SU-DHL-6 (cell line): ENCODE results near the gene CA5A.

Experiments used
- H2AFZ ChIP-seq: fragments of 200-600 bp; sonication (generic); 2 replicates; pipeline ENCODE4 v1.6.1; 2014; ENCODE audit warnings: low read depth, mild to moderate bottlenecking, moderate library complexity, mixed read lengths, antibody characterized with exemption, low read length; ENCODE audit not compliant: severe bottlenecking
- H3F3A ChIP-seq: fragments of 200-600 bp; shearing (Covaris generic); 2 replicates; pipeline ENCODE4 v1.6.0; 2016; ENCODE audit warnings: antibody characterized with exemption, mild to moderate bottlenecking; ENCODE audit not compliant: insufficient read depth
- H3K27ac ChIP-seq: fragments of 200-600 bp; sonication (generic); 2 replicates; pipeline ENCODE4 v1.5.1; 2016; ENCODE audit warnings: low read depth, mild to moderate bottlenecking, low read length, moderate library complexity, mixed read lengths
- H3K27me3 ChIP-seq: fragments of 200-600 bp; sonication (generic), shearing (Covaris generic); 2 replicates; pipeline ENCODE4 v1.6.0; 2014; ENCODE audit warnings: mild to moderate bottlenecking, low read length
- H3K36me3 ChIP-seq: fragments of 200-600 bp; sonication (generic); 2 replicates; pipeline ENCODE4 v1.6.1; 2014; ENCODE audit warnings: mild to moderate bottlenecking, low read length, mixed read lengths
- H3K4me2 ChIP-seq: fragments of 300-600, 200-600 bp; shearing (Covaris generic), sonication (generic); 2 replicates; pipeline ENCODE4 v1.6.0; 2014; ENCODE audit warnings: low read length, low read depth, mild to moderate bottlenecking; ENCODE audit not compliant: poor library complexity, severe bottlenecking
- H3K4me3 ChIP-seq: fragments of 200-600 bp; sonication (generic); 2 replicates; pipeline ENCODE4 v1.5.1; 2014; ENCODE audit warnings: antibody characterized with exemption, low read length, mild to moderate bottlenecking, mixed read lengths; ENCODE audit not compliant: insufficient read depth, poor library complexity, severe bottlenecking
- H3K79me2 ChIP-seq: fragments of 200-600 bp; sonication (generic); 2 replicates; pipeline ENCODE4 v1.6.1; 2014; ENCODE audit warnings: mild to moderate bottlenecking, low read length, moderate library complexity; ENCODE audit not compliant: insufficient read depth
- H3K9ac ChIP-seq: fragments of 200-600 bp; sonication (generic); 2 replicates; pipeline ENCODE4 v1.7.0; 2014; ENCODE audit warnings: mild to moderate bottlenecking, low read length
- H3K9me2 ChIP-seq: fragments of 200-600 bp; sonication (generic); replicated peaks from 2 replicates; pipeline ENCODE4 v1.6.1; 2014; ENCODE audit warnings: low read length; ENCODE audit not compliant: insufficient read depth
- H3K9me3 ChIP-seq: fragments of 200-600 bp; sonication (generic); 2 replicates; pipeline ENCODE4 v1.6.1; 2014; ENCODE audit warnings: low read length, mixed read lengths; ENCODE audit not compliant: insufficient read depth
- H4K20me1 ChIP-seq: fragments of 200-600 bp; sonication (generic); 2 replicates; pipeline ENCODE4 v1.6.1; 2014; ENCODE audit warnings: low read depth, mild to moderate bottlenecking, antibody characterized with exemption, low read length, moderate library complexity, mixed read lengths
- CTCF ChIP-seq: fragments of 200-600 bp; sonication (generic); IDR thresholded peaks from one replicate; pipeline ENCODE4 v1.5.1; 2017; ENCODE audit warnings: antibody characterized with exemption, mild to moderate bottlenecking, low read length, moderate library complexity; ENCODE audit not compliant: insufficient read depth, poor library complexity, severe bottlenecking
- EZH2phosphoT487 ChIP-seq: fragments of 200-600 bp; sonication (generic), shearing (Covaris generic); conservative IDR thresholded peaks from 2 replicates; pipeline ENCODE4 v1.6.1; 2018; ENCODE audit warnings: mild to moderate bottlenecking, antibody characterized with exemption, low read length, moderate library complexity, mixed read lengths

CA5A gene

GRCh38 chr16:87841340-87842208 is 94.8 kb downstream of the CA5A start:
- no peak overlapping the region for H3K4me2 ChIP-seq
- no peaks in the 10 kb centered on the region for H3K27me3 ChIP-seq
- no peaks in the 10 kb centered on the region for H3F3A ChIP-seq
- peaks cover 52% of the 10 kb centered on the region for H3K79me2 ChIP-seq
- H3K36me3 ChIP-seq = peaks cover 7% of the 10 kb centered on the region; the same call in 1 of the 2 replicates
- H2AFZ ChIP-seq = no peak overlapping the region
- no peaks in the 10 kb centered on the region for H3K9me2 ChIP-seq
- H3K4me3 ChIP-seq = no peak overlapping the region
- H4K20me1 ChIP-seq = no peaks in the 10 kb centered on the region; the same call in 1 of the 2 replicates
- TF ChIP-seq CTCF = no peak
- no peak for TF ChIP-seq EZH2phosphoT487
- no peak overlapping the region for H3K27ac ChIP-seq
- no peak overlapping the region for H3K9ac ChIP-seq
- no peaks in the 10 kb centered on the region for H3K9me3 ChIP-seq

- no peak for TF ChIP-seq CTCF
- TF ChIP-seq EZH2phosphoT487 = no peak
- Histone ChIP-seq H2AFZ (no peak overlapping the region), H3K4me3 (no peak overlapping the region), H3K36me3 (peaks cover 7% of the 10 kb centered on the region; the same call in 1 of the 2 replicates), H3K9me2 (no peaks in the 10 kb centered on the region), H3F3A (no peaks in the 10 kb centered on the region), H3K27me3 (no peaks in the 10 kb centered on the region), H3K9ac (no peak overlapping the region), H3K4me2 (no peak overlapping the region), H3K79me2 (peaks cover 40% of the 10 kb centered on the region), H4K20me1 (no peaks in the 10 kb centered on the region), H3K27ac (no peak overlapping the region), H3K9me3 (no peaks in the 10 kb centered on the region)
These were observed 95.9 kb downstream of the CA5A start for GRCh38 chr16:87840271-87840978.

- H3K9ac ChIP-seq = no peak overlapping the region
- peaks cover 36% of the 10 kb centered on the region for H3K79me2 ChIP-seq
- H3K27me3 ChIP-seq = no peaks in the 10 kb centered on the region
- H3F3A ChIP-seq = no peaks in the 10 kb centered on the region
- H3K36me3 ChIP-seq = peaks cover 7% of the 10 kb centered on the region; the same call in 1 of the 2 replicates
- H3K4me2 ChIP-seq = no peak overlapping the region
- H3K9me2 ChIP-seq = no peaks in the 10 kb centered on the region
- no peak overlapping the region for H3K27ac ChIP-seq
- no peaks in the 10 kb centered on the region for H3K9me3 ChIP-seq
- TF ChIP-seq EZH2phosphoT487 (no peak), CTCF (no peak)
- no peak overlapping the region for H3K4me3 ChIP-seq
- H2AFZ ChIP-seq = no peak overlapping the region
- no peaks in the 10 kb centered on the region for H4K20me1 ChIP-seq
These were observed 96.6 kb downstream of the CA5A start for GRCh38 chr16:87839542-87840270.
